HepG2 (cell line): Measurements from ENCODE around the gene NOP9. TPM values are rescaled to one million over a fixed set of nuclear protein-coding genes. Genes with fewer than 3 reads are reported as not detected.

Experiments
- ATAC-seq: fragments of 200-7000 bp; cut with Tn5 transposase; 3 replicates; pipeline ENCODE4 v1.9.1; 2020; ENCODE audit warnings: mild to moderate bottlenecking, moderate library complexity
- BruUV-seq: library from RNA; stranded (reverse); fragments of 400-500 nt; replicated peaks from 2 replicates; lab custom pipeline; 2021; lab: Mats Ljungman, UMichigan
- CTCF ChIA-PET: fragments of 300-600 bp; formaldehyde crosslinking; extraction: SDS; loops from one replicate; lab custom pipeline; 2021; ENCODE audit warnings: low total read pairs, inconsistent platforms, low intra/inter-chr PET ratio; lab: Yijun Ruan, JAX
- POLR2A ChIA-PET: fragments of 350-600 bp; sonication (Branson Sonifier 250); formaldehyde crosslinking; loops from one replicate; lab custom pipeline; 2020; ENCODE audit warnings: antibody characterized with exemption, inconsistent platforms; lab: Yijun Ruan, JAX
- DNase-seq: peaks from one replicate; pipeline ENCODE4 v3.0.0-alpha.2; 2015; ENCODE audit warnings: low spot score
- FAIRE-seq: peaks from 3 replicates; lab custom pipeline; 2011; peaks lifted over from hg19 to GRCh38; lab: Jason Lieb, UNC
- H2AFZ ChIP-seq: one replicate; pipeline ENCODE4 v1.6.1; 2011; ENCODE audit warnings: low read length, inconsistent platforms
- H3K27ac ChIP-seq: fragments of 300-600 bp; 3 replicates; pipeline ENCODE4 v1.8.0; 2011; ENCODE audit warnings: mixed run types, mild to moderate bottlenecking, mixed read lengths, low read length, inconsistent platforms; ENCODE audit not compliant: insufficient read depth; ENCODE audit errors: extremely low read length
- H3K27me3 ChIP-seq, 2 experiments: fragments of 200-600 bp in 1 of 2; 2 replicates in 1 of 2; 3 replicates in 1 of 2; pipeline versions ENCODE4 v1.6.0 to v1.8.0; 2011; ENCODE audit warnings: low read length in 2 of 2, mild to moderate bottlenecking in 2 of 2, moderate library complexity in 2 of 2, inconsistent platforms in 1 of 2; ENCODE audit not compliant: insufficient read depth in 2 of 2, control insufficient read depth in 1 of 2
- H3K36me3 ChIP-seq, 2 experiments: fragments of 200-600 bp in 1 of 2; replicated peaks in 1 of 2; 2 replicates in 1 of 2; 3 replicates in 1 of 2; pipeline versions ENCODE4 v1.5.1 to v1.8.0; 2011; ENCODE audit warnings: low read length in 2 of 2, inconsistent platforms in 1 of 2; ENCODE audit not compliant: insufficient read depth in 2 of 2, control insufficient read depth in 1 of 2
- H3K4me1 ChIP-seq: 2 replicates; pipeline ENCODE4 v1.5.1; 2012; ENCODE audit warnings: low read length, inconsistent platforms; ENCODE audit not compliant: insufficient read depth
- H3K4me2 ChIP-seq: 2 replicates; pipeline ENCODE4 v1.6.0; 2011; ENCODE audit warnings: low read depth, low read length, inconsistent platforms
- H3K4me3 ChIP-seq, 3 experiments: fragments of 200-600 bp in 1 of 3; sonication (generic), shearing (Covaris generic) in 1 of 3; replicated peaks in 1 of 3; 2 replicates each; pipeline ENCODE4 v1.5.1; 2011 to 2016; ENCODE audit warnings: low read length in 3 of 3, inconsistent platforms in 2 of 3, low read depth in 2 of 3, mild to moderate bottlenecking in 2 of 3, control low read depth in 1 of 3, mixed read lengths in 1 of 3; ENCODE audit not compliant: insufficient read depth in 1 of 3
- H3K79me2 ChIP-seq: one replicate; pipeline ENCODE4 v1.6.1; 2011; ENCODE audit warnings: low read length, inconsistent platforms; ENCODE audit not compliant: insufficient read depth
- H3K9ac ChIP-seq: 2 replicates; pipeline ENCODE4 v1.6.0; 2011; ENCODE audit warnings: mild to moderate bottlenecking, low read depth, low read length, inconsistent platforms; ENCODE audit not compliant: insufficient read depth
- H3K9me3 ChIP-seq: 2 replicates; pipeline ENCODE4 v1.5.1; 2012; ENCODE audit warnings: mild to moderate bottlenecking, low read length
- H4K20me1 ChIP-seq: 2 replicates; pipeline ENCODE4 v1.6.0; 2011; ENCODE audit warnings: inconsistent platforms, mild to moderate bottlenecking, low read length, moderate library complexity; ENCODE audit not compliant: insufficient read depth
- GMEB1 ChIP-seq: sonication (generic); formaldehyde crosslinking; IDR thresholded peaks from 2 replicates; pipeline ENCODE4 v1.5.1; 2020; ENCODE audit warnings: missing genetic modification reagents, mild to moderate bottlenecking, borderline replicate concordance
- HMG20B ChIP-seq: conservative IDR thresholded peaks from 2 replicates; pipeline ENCODE4 v1.6.1; 2016; ENCODE audit warnings: missing genetic modification reagents, missing compliant biosample characterization
- HOXA7 ChIP-seq: sonication (generic); formaldehyde crosslinking; IDR thresholded peaks from 2 replicates; pipeline ENCODE4 v1.8.1; 2022; ENCODE audit warnings: mild to moderate bottlenecking, missing genetic modification reagents, moderate library complexity
- SAP130 ChIP-seq: IDR thresholded peaks from 2 replicates; pipeline ENCODE4 v1.6.1; 2016; ENCODE audit warnings: low read depth
- SRF ChIP-seq: IDR thresholded peaks from 2 replicates; pipeline ENCODE4 v1.6.1; 2011; ENCODE audit warnings: mild to moderate bottlenecking, low read depth, low read length, moderate library complexity
- ZBTB49 ChIP-seq: sonication (generic); formaldehyde crosslinking; IDR thresholded peaks from 2 replicates; pipeline ENCODE4 v1.4.0; 2020; ENCODE audit warnings: missing genetic modification reagents, borderline replicate concordance
- ZMYM4 ChIP-seq: sonication (generic); formaldehyde crosslinking; IDR thresholded peaks from 2 replicates; pipeline ENCODE4 v1.8.1; 2023; ENCODE audit warnings: mild to moderate bottlenecking, missing genetic modification reagents
- ZNF318 ChIP-seq: sonication (generic); formaldehyde crosslinking; IDR thresholded peaks from 2 replicates; pipeline ENCODE4 v1.4.0; 2020; ENCODE audit warnings: mild to moderate bottlenecking, missing genetic modification reagents
- ZNF446 ChIP-seq: sonication (generic); formaldehyde crosslinking; IDR thresholded peaks from 2 replicates; pipeline ENCODE4 v1.5.0; 2020; ENCODE audit warnings: mild to moderate bottlenecking, missing genetic modification reagents
- ZNF615 ChIP-seq: sonication (generic); formaldehyde crosslinking; IDR thresholded peaks from 2 replicates; pipeline ENCODE4 v1.5.0; 2020; ENCODE audit warnings: mild to moderate bottlenecking, missing genetic modification reagents, borderline replicate concordance
- ZNF660 ChIP-seq: sonication (generic); formaldehyde crosslinking; IDR thresholded peaks from 2 replicates; pipeline ENCODE4 v1.5.1; 2020; ENCODE audit warnings: mild to moderate bottlenecking, low read depth, missing genetic modification reagents, borderline replicate concordance
- ZNF841 ChIP-seq: sonication (generic); formaldehyde crosslinking; IDR thresholded peaks from 2 replicates; pipeline ENCODE4 v1.8.1; 2023; ENCODE audit warnings: missing genetic modification reagents, borderline replicate concordance
- ZSCAN31 ChIP-seq: sonication (generic); formaldehyde crosslinking; IDR thresholded peaks from 2 replicates; pipeline ENCODE4 v1.5.0; 2020; ENCODE audit warnings: low read depth, mild to moderate bottlenecking, missing genetic modification reagents
- WGBS: methylation state at CpG from one replicate; pipeline ENCODE4 v1.1.6; 2017; ENCODE audit warnings: low lambda C conversion rate; 5-methylcytosine and 5-hydroxymethylcytosine counted together
- in situ Hi-C: cut with HindIII; loops from 2 replicates; pipeline ENCODE4 v1.10.0; 2017; ENCODE audit warnings: low pct_unique_long_range_greater_than_20kb; ENCODE audit not compliant: extremely low pct_ligation_motif_present
- intact Hi-C: fragments of 100-400 bp; cut with micrococcal nuclease; formaldehyde crosslinking; loops from one replicate; pipeline ENCODE4 v1.10.0; 2022; ENCODE audit not compliant: unreplicated experiment
- polyA plus RNA-seq, 8 experiments: library from polyadenylated mRNA; depleted of rRNA in 3 of 8; stranded (reverse) in 7 of 8; unstranded in 1 of 8; fragments of >200 nt; fragmentation: Illumina TruSeq in 4 of 8; extraction: Trizol in 4 of 8; gene quantifications; 2 replicates each; pipeline versions ENCODE4 v1.2.1 to v1.2.3, GENCODE V29; 2011 to 2016; ENCODE audit warnings: low read depth in 4 of 8, missing spikeins in 1 of 8, mixed read lengths in 1 of 8; ENCODE audit not compliant: insufficient read depth in 1 of 8
- total RNA-seq, 5 experiments: library from RNA; depleted of rRNA; stranded (reverse); fragments of >200 nt; fragmentation: Illumina TruSeq; extraction: Trizol; gene quantifications; 2 replicates each; pipeline ENCODE4 v1.2.3, GENCODE V29; 2016; ENCODE audit warnings: low read depth in 1 of 5

Gene NOP9
- total and polyA plus RNA-seq, 2 of the 13 experiments (the other 11 are each of a cell fraction or from before 2014, with no cell fraction given): 24.5 to 61.6 TPM

GRCh38 chr14:24323341-24323740 lies 23.7 kb downstream of the NOP9 start:
- no peaks in the 10 kb centered on the region for H3K79me2 ChIP-seq
- no peak for FAIRE-seq
- POLR2A ChIA-PET: interaction anchor here (0.6 to 1.4 kb wide), 4 partner anchors 17 to 108 kb away, joined by 3 to 5 read pairs (median 4); partner anchors contain the start of genes DHRS1, NOP9 and TINF2
- TF ChIP-seq ZNF841 (CRISPR knock-in tag) (no peak), ZNF615 (no peak), SRF (no peak), HOXA7 (CRISPR knock-in tag) (no peak), ZNF318 (CRISPR knock-in tag) (no peak), GMEB1 (CRISPR knock-in tag) (no peak), ZNF446 (CRISPR knock-in tag) (no peak), ZNF660 (CRISPR knock-in tag) (no peak), ZBTB49 (CRISPR knock-in tag) (no peak), SAP130 (no peak), ZSCAN31 (CRISPR knock-in tag) (no peak), ZMYM4 (no peak), HMG20B (CRISPR knock-in tag) (no peak)

More at GRCh38 chr14:24323341-24323740, 23.7 kb downstream of the NOP9 start:
- peaks cover 9% of the 10 kb centered on the region for H3K4me1 ChIP-seq
- H3K4me3 ChIP-seq: no peak overlapping the region
- no peaks in the 10 kb centered on the region for H3K9me3 ChIP-seq
- no peak overlapping the region for H3K4me2 ChIP-seq
- no peaks in the 10 kb centered on the region for H4K20me1 ChIP-seq
- H3K36me3 ChIP-seq: no peaks in the 10 kb centered on the region
- H3K9ac ChIP-seq: no peak overlapping the region
- no peak for DNase-seq
- peak; percentile 1; the same call in 1 of the 3 replicates for ATAC-seq
- H3K27ac ChIP-seq: no peak overlapping the region
- intact Hi-C loops (no loop called here), in situ Hi-C loops (no loop called here)
- BruUV-seq: no TSS peak
- CTCF ChIA-PET: interaction anchor here (0.6 kb wide), 1 partner anchor 114 kb away, joined by 3 read pairs; no protein-coding TSS in a partner anchor
- H3K27me3 ChIP-seq: peaks cover 25 to 78% of the 10 kb centered on the region in 2 experiments
- H2AFZ ChIP-seq: no peak overlapping the region
- 0% methylated on average over 3 of the region's 3 CpGs for WGBS
